Fibroblast of peridontal ligament (primary cell): ENCODE data around the gene NVL.
"Not testable (repeated sequence)": the region's sequence is repeated elsewhere in the genome, so short reads cannot be mapped to it uniquely, and the experiment has no call there.

ENCODE experiments used
- DNase-seq: peaks from one replicate; pipeline ENCODE4 v3.0.0-alpha.2; 2010; ENCODE audit errors: extremely low read depth

The NVL gene

GRCh38 chr1:224237119-224237881 lies 92.7 kb downstream of the NVL start:
- no peak for DNase-seq

GRCh38 chr1:224235813-224236493 lies 94.0 kb downstream of the NVL start:
- no peak for DNase-seq

GRCh38 chr1:224234017-224234416 lies 96.0 kb downstream of the NVL start:
- DNase-seq = no peak

- no peak for DNase-seq
These were observed 103.0 kb downstream of the NVL start for GRCh38 chr1:224226849-224227502.

GRCh38 chr1:224223819-224224714 lies 105.9 kb downstream of the NVL start:
- DNase-seq = peak; percentile 90

- no peak for DNase-seq
These were observed 110.3 kb downstream of the NVL start for GRCh38 chr1:224219612-224220059.

GRCh38 chr1:224219011-224219611 lies 110.9 kb downstream of the NVL start:
- DNase-seq = no peak

- DNase-seq = no peak
These were observed 112.0 kb downstream of the NVL start for GRCh38 chr1:224217655-224218623.

- DNase-seq = no peak
These were observed 113.6 kb downstream of the NVL start for GRCh38 chr1:224216382-224216781.

- no peak for DNase-seq
These were observed 116.4 kb downstream of the NVL start for GRCh38 chr1:224213438-224214119.

GRCh38 chr1:224212618-224213061 lies 117.3 kb downstream of the NVL start:
- no peak for DNase-seq

- peak; percentile 70 for DNase-seq
These were observed 118.6 kb downstream of the NVL start for GRCh38 chr1:224211206-224211962.

- not testable (repeated sequence) for DNase-seq
These were observed 123.9 kb downstream of the NVL start for GRCh38 chr1:224205931-224206538.

GRCh38 chr1:224205438-224205840 lies 124.5 kb downstream of the NVL start:
- peak; percentile 74 for DNase-seq

GRCh38 chr1:224203243-224204016 lies 126.5 kb downstream of the NVL start:
- peak; percentile 94 for DNase-seq

GRCh38 chr1:224201853-224202252 lies 128.1 kb downstream of the NVL start:
- DNase-seq = no peak

- DNase-seq = no peak
These were observed 128.6 kb downstream of the NVL start for GRCh38 chr1:224201383-224201782.
